Kidney (tissue), 14 donors: Measurements from ENCODE around the gene RABGGTA. TPM values are rescaled to one million over a fixed set of nuclear protein-coding genes. Genes with fewer than 3 reads are reported as not detected.
A peak's percentile ranks its signal among the peaks of the same experiment; 100 is the strongest.

ENCODE experiments used
- DNase-seq, 5 donors: peaks; one replicate each; pipeline ENCODE4 v3.0.0-alpha.2; 2013 to 2020
- FAIRE-seq: peaks from 2 replicates; lab custom pipeline; 2012; peaks lifted over from hg19 to GRCh38; lab: Jason Lieb, UNC
- H3K27ac ChIP-seq, 2 donors: one replicate each; pipeline ENCODE4 v1.7.0; 2013; ENCODE audit warnings: low read depth in 2 of 2, low read length in 2 of 2, inconsistent platforms in 1 of 2
- H3K27me3 ChIP-seq: one replicate; pipeline ENCODE4 v1.7.1; 2013; ENCODE audit warnings: low read length, inconsistent platforms; ENCODE audit not compliant: control insufficient read depth, insufficient read depth
- H3K36me3 ChIP-seq, 3 donors: one replicate each; pipeline versions ENCODE4 v1.7.0 to v1.7.1; 2013; ENCODE audit warnings: low read length in 3 of 3, control low read depth in 1 of 3, inconsistent platforms in 1 of 3; ENCODE audit not compliant: insufficient read depth in 3 of 3, control insufficient read depth in 2 of 3
- H3K4me1 ChIP-seq, 3 donors: one replicate each; pipeline versions ENCODE4 v1.7.0 to v1.7.1; 2013; ENCODE audit warnings: low read length in 3 of 3, inconsistent platforms in 1 of 3, low read depth in 1 of 3; ENCODE audit not compliant: control insufficient read depth in 2 of 3, insufficient read depth in 2 of 3
- H3K4me3 ChIP-seq, 3 donors: one replicate each; pipeline versions ENCODE4 v1.7.0 to v1.8.1; 2013; ENCODE audit warnings: low read length in 3 of 3, control low read depth in 1 of 3, inconsistent platforms in 1 of 3
- H3K9ac ChIP-seq, 3 donors: one replicate each; pipeline versions ENCODE4 v1.7.0 to v1.7.1; 2013; ENCODE audit warnings: low read length in 3 of 3, control low read depth in 1 of 3, inconsistent platforms in 1 of 3
- H3K9me3 ChIP-seq, 3 donors: one replicate each; pipeline versions ENCODE4 v1.7.0 to v1.7.1; 2013; ENCODE audit warnings: low read length in 3 of 3, control low read depth in 1 of 3, inconsistent platforms in 1 of 3; ENCODE audit not compliant: control insufficient read depth in 2 of 3, insufficient read depth in 1 of 3
- CTCF ChIP-seq: IDR thresholded peaks from 3 replicates; pipeline ENCODE4 v1.5.1; 2012; ENCODE audit warnings: mild to moderate bottlenecking, moderate library complexity, borderline replicate concordance; ENCODE audit not compliant: insufficient read depth; ENCODE audit errors: extremely low read depth
- intact Hi-C: fragments of 100-400 bp; cut with DNase I; formaldehyde crosslinking; loops from one replicate; pipeline ENCODE4 v1.11.1; 2022
- polyA plus RNA-seq: library from polyadenylated mRNA; stranded (reverse); fragments of 350-450 nt; fragmentation: Illumina TruSeq; extraction: RNeasy Lipid Tissue Mini Kit (QIAGEN cat#74804); gene quantifications from one replicate; pipeline ENCODE4 v1.2.3, GENCODE V29; 2014; ENCODE audit warnings: low read depth, low replicate concordance; ENCODE audit not compliant: insufficient read depth
- total RNA-seq: library from RNA; stranded (reverse); fragmentation: NEBNext Ultra II Directional; extraction: Animal tissue kit (Norgen Biotek cat#: 25700); gene quantifications from one replicate; pipeline ENCODE4 v1.2.1, GENCODE V29; 2021
- donor health status: control.
- donor health status: control.
- donor health status: control.
- donor health status: control.
- donor health status: control.
- donor health status: DM: yes; HTN: yes; CAD: no.
- donor health status: Normal renal cell carcinoma (clear cell type).

The RABGGTA gene
- total and polyA plus RNA-seq, 2 donors from 2014 or later = 25.8 to 33.9 TPM

GRCh38 chr14:24259282-24260025, 11.9 kb downstream of the RABGGTA start:
- Histone ChIP-seq H3K9ac (no peak overlapping the region), H3K27ac (peak overlapping the region in 1 of 2 donors; percentile 18), H3K9me3 (no peaks in the 10 kb centered on the region), H3K4me1 (peaks cover 0 to 3% (median 0%) of the 10 kb centered on the region in 3 donors), H3K4me3 (no peak overlapping the region), H3K36me3 (peaks cover 0 to 7% (median 2%) of the 10 kb centered on the region in 3 donors), H3K27me3 (no peaks in the 10 kb centered on the region)
- DNase-seq = peak in 2 of 5 donors; percentile 40 to 88
- no peak for FAIRE-seq
- TF ChIP-seq CTCF = no peak
- intact Hi-C loops = loop anchor here (10.0 kb wide), 1 partner anchor 45 kb away; the partner anchor contains the start of gene CIDEB

- no peak overlapping the region for H3K27ac ChIP-seq
- H3K9me3 ChIP-seq = no peaks in the 10 kb centered on the region
- H3K9ac ChIP-seq = peak overlapping the region in 1 of 3 donors; percentile 12
- no peak overlapping the region for H3K4me3 ChIP-seq
- intact Hi-C loops = loop anchor here (10.0 kb wide), 1 partner anchor 46 kb away; the partner anchor contains the start of gene CIDEB
- H3K27me3 ChIP-seq = no peaks in the 10 kb centered on the region
- H3K36me3 ChIP-seq = peaks cover 0 to 7% (median 2%) of the 10 kb centered on the region in 3 donors
- no peak for DNase-seq
- FAIRE-seq = no peak
- no peak for TF ChIP-seq CTCF
- peaks cover 0 to 3% (median 0%) of the 10 kb centered on the region in 3 donors for H3K4me1 ChIP-seq
Measured at GRCh38 chr14:24258548-24259265, 12.7 kb downstream of the RABGGTA start.

GRCh38 chr14:24258119-24258518, 13.3 kb downstream of the RABGGTA start:
- Histone ChIP-seq H3K9ac (no peak overlapping the region), H3K27me3 (no peaks in the 10 kb centered on the region), H3K4me3 (no peak overlapping the region), H3K27ac (no peak overlapping the region), H3K9me3 (no peaks in the 10 kb centered on the region), H3K4me1 (peaks cover 0 to 3% (median 0%) of the 10 kb centered on the region in 3 donors), H3K36me3 (peaks cover 0 to 7% (median 2%) of the 10 kb centered on the region in 3 donors)
- no peak for TF ChIP-seq CTCF
- DNase-seq (peak in 1 of 5 donors; percentile 62), FAIRE-seq (no peak)
- intact Hi-C loops = loop anchor here (10.0 kb wide), 1 partner anchor 47 kb away; the partner anchor contains the start of gene CIDEB
